ENCODE results near the gene KCTD17.

Gene KCTD17

DNA sequence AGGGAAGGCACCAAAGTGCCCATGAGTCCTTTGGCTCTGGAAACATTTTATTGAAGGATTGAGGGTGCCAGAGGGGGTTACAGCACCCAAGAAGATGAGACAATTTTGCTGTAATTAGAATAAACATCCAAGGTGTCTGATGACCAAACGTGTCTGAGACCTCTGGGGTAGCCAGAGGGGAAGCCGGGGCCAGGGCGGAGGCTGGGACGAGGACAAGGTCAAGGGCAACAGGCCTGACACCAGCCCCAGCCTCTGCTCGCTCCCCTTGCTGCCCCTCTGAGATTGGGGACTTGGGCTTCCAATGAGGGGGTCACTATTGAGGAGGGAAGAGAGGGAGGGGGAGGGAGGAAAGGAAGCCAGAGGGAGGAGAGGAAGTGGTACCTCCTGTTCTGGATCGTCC lies 32.4 kb downstream of the KCTD17 start:
- no peak for DNase-seq

DNA sequence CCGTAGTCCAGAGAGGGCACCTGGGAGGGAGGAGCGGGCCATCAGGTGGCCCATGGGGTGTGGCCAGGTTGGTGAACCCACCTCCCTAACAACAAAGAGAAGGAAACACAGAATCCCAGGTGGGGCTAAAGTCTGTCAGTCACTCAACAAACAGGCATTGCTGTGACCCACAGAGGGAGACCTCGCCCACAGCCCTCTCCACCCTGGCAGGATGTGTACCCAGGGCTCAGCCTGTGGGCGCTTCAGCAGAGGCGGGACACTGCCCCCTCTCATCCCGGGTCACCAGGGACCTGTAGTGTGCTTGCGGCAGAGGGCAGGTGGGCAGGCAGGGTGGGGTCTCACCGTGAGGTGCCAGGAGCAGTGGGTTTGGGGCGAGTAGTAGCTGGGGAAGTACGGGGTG lies 32.8 kb downstream of the KCTD17 start:
- DNase-seq = no peak

- DNase-seq = no peak
Measured at GRCh38 chr22:37086184-37086583, 34.6 kb downstream of the KCTD17 start.

GRCh38 chr22:37088108-37088605 lies 36.6 kb downstream of the KCTD17 start:
- no peak for DNase-seq

GRCh38 chr22:37088750-37089408 lies 37.3 kb downstream of the KCTD17 start:
- DNase-seq = no peak

- DNase-seq = no peak
Measured at GRCh38 chr22:37089434-37089833, 37.9 kb downstream of the KCTD17 start.

- DNase-seq = no peak
Measured at GRCh38 chr22:37090920-37091695, 39.6 kb downstream of the KCTD17 start.

DNA sequence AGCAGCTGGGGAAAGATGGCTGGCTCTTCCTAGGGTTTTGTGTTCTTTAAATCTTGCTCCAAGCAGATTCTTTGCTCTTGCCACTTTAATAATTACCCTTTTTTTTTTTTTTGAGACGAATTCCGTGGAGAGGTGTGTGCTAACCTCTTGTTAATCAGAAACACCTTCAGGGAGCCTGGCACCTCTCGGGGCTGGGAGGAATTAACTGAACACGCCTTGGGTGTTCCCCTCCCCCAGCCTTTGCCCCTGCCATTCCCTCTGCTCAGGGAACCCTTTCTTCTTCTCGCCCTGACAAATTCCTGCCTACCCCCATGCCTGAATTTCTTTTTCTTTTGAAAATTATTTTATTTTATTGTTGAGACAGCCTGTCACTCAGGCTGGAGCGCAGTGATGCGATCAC lies 40.5 kb downstream of the KCTD17 start:
- no peak for DNase-seq

DNA sequence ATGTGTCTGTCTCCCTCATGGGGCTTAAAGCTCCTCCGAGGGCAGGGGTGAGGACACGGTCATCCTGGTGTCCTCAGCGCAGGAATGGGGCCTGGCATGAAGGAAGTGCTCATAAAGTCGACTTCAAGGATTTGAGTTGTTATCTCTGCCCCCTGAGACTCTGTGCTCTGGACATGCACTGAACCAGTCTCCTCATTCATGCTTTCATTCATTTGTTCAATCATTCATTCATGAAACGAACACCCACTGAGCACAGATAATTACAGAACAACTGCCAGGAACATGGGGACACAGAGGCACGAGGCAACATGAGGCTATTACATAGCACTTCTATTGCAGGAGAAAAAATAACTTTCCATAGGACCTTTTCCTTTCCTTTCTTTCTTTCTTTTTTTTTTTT lies 41.5 kb downstream of the KCTD17 start:
- DNase-seq = no peak

- DNase-seq = no peak
Measured at GRCh38 chr22:37094239-37094638, 42.7 kb downstream of the KCTD17 start.

- DNase-seq = no peak
Measured at GRCh38 chr22:37095113-37095512, 43.6 kb downstream of the KCTD17 start.

- DNase-seq = no peak
Measured at GRCh38 chr22:37097346-37097745, 45.8 kb downstream of the KCTD17 start.

- no peak for DNase-seq
Measured at GRCh38 chr22:37098976-37099591, 47.5 kb downstream of the KCTD17 start.

GRCh38 chr22:37100589-37101127 lies 49.1 kb downstream of the KCTD17 start:
- DNase-seq = no peak

GRCh38 chr22:37101311-37102066 lies 49.9 kb downstream of the KCTD17 start:
- DNase-seq = no peak

DNA sequence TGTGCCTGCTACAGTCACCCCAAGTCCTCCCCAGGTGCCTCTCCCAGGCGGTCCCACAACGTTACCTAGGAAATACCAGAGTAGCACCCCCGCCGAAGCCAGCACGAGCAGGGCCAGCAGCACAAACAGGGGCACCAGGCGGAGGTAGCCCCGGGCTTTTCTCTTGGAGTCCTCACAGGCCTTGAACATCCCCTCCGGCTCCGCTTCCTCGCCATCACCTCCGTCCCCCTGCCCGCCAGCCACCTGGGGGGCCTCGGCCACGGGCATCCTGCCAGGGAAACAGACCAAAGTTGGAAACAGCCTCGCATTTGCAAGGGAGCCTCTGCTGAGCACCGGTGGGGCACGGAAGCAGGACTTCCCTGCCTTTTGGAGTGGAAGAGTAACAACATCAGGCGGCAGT lies 51.6 kb downstream of the KCTD17 start:
- no peak for DNase-seq

GRCh38 chr22:37103656-37104452 lies 52.3 kb downstream of the KCTD17 start:
- DNase-seq = no peak

DNA sequence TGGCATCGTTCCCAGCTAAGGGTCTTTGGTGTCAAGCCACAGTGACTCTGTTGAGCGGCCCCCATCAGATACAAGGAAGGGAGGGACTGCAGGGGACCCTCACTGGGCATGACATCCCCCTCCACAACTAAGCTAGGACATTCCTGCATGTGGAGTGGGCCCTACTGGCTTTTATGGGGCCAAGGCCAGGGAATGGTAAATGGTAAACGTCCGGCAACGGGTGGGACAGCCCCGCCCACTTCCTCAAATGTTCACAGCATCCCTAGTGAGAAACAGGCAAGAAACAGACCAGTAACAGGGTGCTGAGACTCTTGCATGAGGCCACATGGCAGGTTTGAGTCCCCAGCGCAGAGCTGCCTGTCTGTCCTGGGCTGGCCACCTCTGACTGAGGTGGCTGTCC lies 53.6 kb downstream of the KCTD17 start:
- no peak for DNase-seq

- no peak for DNase-seq
Measured at GRCh38 chr22:37105990-37106389, 54.4 kb downstream of the KCTD17 start.

DNA sequence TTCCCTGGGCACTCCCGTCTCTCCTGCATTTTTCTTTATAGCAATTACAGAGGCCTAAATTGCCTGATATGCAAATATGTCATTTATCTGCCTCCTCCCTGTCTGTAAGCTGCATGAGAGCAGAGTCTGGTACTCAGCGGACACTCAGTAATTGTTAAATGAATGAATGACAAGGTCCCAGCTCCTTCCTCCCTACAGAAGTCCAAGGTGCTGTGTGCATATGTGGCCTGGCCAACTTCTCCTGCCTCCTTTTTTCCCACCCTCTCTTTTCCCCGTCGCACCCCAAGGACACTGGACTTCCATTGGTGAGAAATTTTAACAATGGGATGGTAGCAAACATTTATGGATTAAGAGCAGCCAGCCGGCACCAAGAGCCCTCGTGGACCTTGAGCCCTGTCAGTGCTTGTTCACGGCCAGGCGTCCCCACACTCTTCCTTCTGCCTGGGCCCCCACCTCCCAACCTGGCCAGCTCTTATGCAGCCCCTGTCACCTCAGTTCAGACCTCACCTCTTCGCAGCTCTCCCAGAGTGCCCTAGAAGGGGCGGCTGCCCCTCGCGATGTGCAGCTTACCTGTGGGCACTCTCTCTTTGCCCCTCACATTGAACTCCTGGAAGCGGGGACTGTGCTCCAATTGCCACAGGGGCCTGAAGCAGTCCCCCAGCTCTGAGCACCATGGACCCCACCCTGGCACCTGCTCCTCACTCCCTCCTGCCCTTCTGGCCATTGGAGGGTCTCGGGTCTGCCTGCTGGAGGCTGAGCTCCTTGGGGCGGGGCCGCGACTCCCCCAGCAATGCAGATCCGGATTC lies 56.5 kb downstream of the KCTD17 start:
- DNase-seq = no peak

- no peak for DNase-seq
Measured at GRCh38 chr22:37109242-37109917, 57.8 kb downstream of the KCTD17 start, which contains the start of gene TMPRSS6. Gene TMPRSS6 (minus strand): TSS chr22:37109713. CDS start chr22:37103417, 6,296 bp downstream.

Measured in cerebellar nuclear complex (tissue), 1 donor.